ENCODE measurements around the gene LRP10.

LRP10 gene

GRCh38 chr14:22920697-22921096 is 49.2 kb downstream of the LRP10 start:
- DNase-seq, result no peak

- DNase-seq, result no peak
These were observed 50.8 kb downstream of the LRP10 start for GRCh38 chr14:22922294-22922693.

GRCh38 chr14:22923746-22924145 is 52.2 kb downstream of the LRP10 start:
- DNase-seq, result no peak

- DNase-seq, result no peak
These were observed 54.0 kb downstream of the LRP10 start for GRCh38 chr14:22925513-22925912.

GRCh38 chr14:22926316-22926715 is 54.8 kb downstream of the LRP10 start:
- no peak for DNase-seq

GRCh38 chr14:22928237-22929103 is 56.9 kb downstream of the LRP10 start:
- DNase-seq, result no peak

GRCh38 chr14:22929104-22929960 is 57.8 kb downstream of the LRP10 start, which contains the start of gene PRMT5:
Gene PRMT5 (minus strand): TSS chr14:22929376. CDS start chr14:22929361, 15 bp downstream.
- DNase-seq, result peak; percentile 46

GRCh38 chr14:22929961-22930364 is 58.4 kb downstream of the LRP10 start:
- DNase-seq, result no peak

All from 8988T (cell line).